Neural crest cell (in vitro differentiated cells): ENCODE data around the gene SSTR1. TPM values are rescaled to one million over a fixed set of nuclear protein-coding genes. Genes with fewer than 3 reads are reported as not detected.

Source experiments
- DNase-seq: peaks from one replicate; pipeline ENCODE4 v3.0.0; 2021; ENCODE audit warnings: low read depth, mixed read lengths, low spot score
- H3K27ac Mint-ChIP-seq: one replicate; pipeline ENCODE4 v1.8.0; 2021; ENCODE audit warnings: mild to moderate bottlenecking, mixed read lengths; ENCODE audit not compliant: unreplicated experiment
- H3K27me3 Mint-ChIP-seq: 2 replicates; pipeline ENCODE4 v1.8.0; 2021; ENCODE audit warnings: low read depth, mild to moderate bottlenecking, mixed read lengths
- H3K36me3 Mint-ChIP-seq: 2 replicates; pipeline ENCODE4 v1.8.0; 2021; ENCODE audit warnings: low read depth, mild to moderate bottlenecking, mixed read lengths
- H3K4me1 Mint-ChIP-seq: 2 replicates; pipeline ENCODE4 v1.8.0; 2021; ENCODE audit warnings: mixed read lengths
- H3K4me3 Mint-ChIP-seq: one replicate; pipeline ENCODE4 v1.8.0; 2021; ENCODE audit warnings: mild to moderate bottlenecking, mixed read lengths
- H3K9me3 Mint-ChIP-seq: 2 replicates; pipeline ENCODE4 v1.8.0; 2021; ENCODE audit warnings: mixed read lengths
- total RNA-seq: library from RNA; stranded (reverse); gene quantifications from 2 replicates; pipeline ENCODE4 v1.2.1, GENCODE V29; 2021
- TF ChIP-seq, protein P1 (sequence below): fragments of 200-600 bp; sonication (generic); conservative IDR thresholded peaks from 2 replicates; pipeline ENCODE4 v1.5.0; 2021; ENCODE audit warnings: antibody characterized with exemption, mild to moderate bottlenecking

Gene SSTR1
- total RNA-seq, 1 donor from 2014 or later, result not detected

DNA sequence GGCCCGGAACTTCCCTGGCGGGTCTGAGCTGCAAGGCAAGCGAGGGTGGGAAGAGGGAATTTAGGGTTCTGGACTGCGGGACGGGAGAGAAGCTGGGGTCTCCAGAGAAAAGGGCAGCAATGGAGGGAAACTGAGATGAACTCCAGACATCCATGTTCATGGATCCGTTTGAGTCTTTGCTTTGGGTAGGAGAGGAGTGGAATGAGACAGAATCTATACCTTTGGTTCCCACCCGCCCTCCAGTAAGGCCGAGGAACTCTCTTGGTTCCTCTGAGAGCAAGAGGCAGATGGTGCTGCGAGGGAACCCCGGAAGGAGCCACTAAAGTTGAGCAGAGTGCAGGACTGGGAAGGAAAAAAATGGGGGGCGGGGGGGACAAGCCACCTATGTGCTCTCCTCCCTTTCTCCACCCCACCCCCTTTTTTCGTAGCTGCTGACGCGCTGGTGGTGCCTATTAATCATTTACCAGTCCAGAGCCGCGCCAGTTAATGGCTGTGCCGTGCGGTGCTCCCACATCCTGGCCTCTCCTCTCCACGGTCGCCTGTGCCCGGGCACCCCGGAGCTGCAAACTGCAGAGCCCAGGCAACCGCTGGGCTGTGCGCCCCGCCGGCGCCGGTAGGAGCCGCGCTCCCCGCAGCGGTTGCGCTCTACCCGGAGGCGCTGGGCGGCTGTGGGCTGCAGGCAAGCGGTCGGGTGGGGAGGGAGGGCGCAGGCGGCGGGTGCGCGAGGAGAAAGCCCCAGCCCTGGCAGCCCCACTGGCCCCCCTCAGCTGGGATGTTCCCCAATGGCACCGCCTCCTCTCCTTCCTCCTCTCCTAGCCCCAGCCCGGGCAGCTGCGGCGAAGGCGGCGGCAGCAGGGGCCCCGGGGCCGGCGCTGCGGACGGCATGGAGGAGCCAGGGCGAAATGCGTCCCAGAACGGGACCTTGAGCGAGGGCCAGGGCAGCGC is 1.2 kb downstream of the SSTR1 start:
- Mint-ChIP-seq H3K27me3 (peaks cover 95% of the 10 kb centered on the region), H3K4me3 (peak overlapping the region; percentile 73), H3K4me1 (peaks cover 21% of the 10 kb centered on the region), H3K9me3 (peaks cover 2% of the 10 kb centered on the region), H3K27ac (no peak overlapping the region), H3K36me3 (peaks cover 3% of the 10 kb centered on the region)
- no peak for DNase-seq
- TF ChIP-seq, protein P1, sequence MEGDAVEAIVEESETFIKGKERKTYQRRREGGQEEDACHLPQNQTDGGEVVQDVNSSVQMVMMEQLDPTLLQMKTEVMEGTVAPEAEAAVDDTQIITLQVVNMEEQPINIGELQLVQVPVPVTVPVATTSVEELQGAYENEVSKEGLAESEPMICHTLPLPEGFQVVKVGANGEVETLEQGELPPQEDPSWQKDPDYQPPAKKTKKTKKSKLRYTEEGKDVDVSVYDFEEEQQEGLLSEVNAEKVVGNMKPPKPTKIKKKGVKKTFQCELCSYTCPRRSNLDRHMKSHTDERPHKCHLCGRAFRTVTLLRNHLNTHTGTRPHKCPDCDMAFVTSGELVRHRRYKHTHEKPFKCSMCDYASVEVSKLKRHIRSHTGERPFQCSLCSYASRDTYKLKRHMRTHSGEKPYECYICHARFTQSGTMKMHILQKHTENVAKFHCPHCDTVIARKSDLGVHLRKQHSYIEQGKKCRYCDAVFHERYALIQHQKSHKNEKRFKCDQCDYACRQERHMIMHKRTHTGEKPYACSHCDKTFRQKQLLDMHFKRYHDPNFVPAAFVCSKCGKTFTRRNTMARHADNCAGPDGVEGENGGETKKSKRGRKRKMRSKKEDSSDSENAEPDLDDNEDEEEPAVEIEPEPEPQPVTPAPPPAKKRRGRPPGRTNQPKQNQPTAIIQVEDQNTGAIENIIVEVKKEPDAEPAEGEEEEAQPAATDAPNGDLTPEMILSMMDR, result peak; percentile 44

DNA sequence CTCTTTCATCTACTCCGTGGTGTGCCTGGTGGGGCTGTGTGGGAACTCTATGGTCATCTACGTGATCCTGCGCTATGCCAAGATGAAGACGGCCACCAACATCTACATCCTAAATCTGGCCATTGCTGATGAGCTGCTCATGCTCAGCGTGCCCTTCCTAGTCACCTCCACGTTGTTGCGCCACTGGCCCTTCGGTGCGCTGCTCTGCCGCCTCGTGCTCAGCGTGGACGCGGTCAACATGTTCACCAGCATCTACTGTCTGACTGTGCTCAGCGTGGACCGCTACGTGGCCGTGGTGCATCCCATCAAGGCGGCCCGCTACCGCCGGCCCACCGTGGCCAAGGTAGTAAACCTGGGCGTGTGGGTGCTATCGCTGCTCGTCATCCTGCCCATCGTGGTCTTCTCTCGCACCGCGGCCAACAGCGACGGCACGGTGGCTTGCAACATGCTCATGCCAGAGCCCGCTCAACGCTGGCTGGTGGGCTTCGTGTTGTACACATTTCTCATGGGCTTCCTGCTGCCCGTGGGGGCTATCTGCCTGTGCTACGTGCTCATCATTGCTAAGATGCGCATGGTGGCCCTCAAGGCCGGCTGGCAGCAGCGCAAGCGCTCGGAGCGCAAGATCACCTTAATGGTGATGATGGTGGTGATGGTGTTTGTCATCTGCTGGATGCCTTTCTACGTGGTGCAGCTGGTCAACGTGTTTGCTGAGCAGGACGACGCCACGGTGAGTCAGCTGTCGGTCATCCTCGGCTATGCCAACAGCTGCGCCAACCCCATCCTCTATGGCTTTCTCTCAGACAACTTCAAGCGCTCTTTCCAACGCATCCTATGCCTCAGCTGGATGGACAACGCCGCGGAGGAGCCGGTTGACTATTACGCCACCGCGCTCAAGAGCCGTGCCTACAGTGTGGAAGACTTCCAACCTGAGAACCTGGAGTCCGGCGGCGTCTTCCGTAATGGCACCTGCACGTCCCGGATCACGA is 2.2 kb downstream of the SSTR1 start:
- Mint-ChIP-seq H3K27ac (no peak overlapping the region), H3K4me1 (peaks cover 21% of the 10 kb centered on the region), H3K36me3 (peaks cover 3% of the 10 kb centered on the region), H3K27me3 (peaks cover 95% of the 10 kb centered on the region), H3K9me3 (peaks cover 2% of the 10 kb centered on the region), H3K4me3 (no peak overlapping the region)
- DNase-seq, result no peak
- TF ChIP-seq, protein P1, result no peak

DNA sequence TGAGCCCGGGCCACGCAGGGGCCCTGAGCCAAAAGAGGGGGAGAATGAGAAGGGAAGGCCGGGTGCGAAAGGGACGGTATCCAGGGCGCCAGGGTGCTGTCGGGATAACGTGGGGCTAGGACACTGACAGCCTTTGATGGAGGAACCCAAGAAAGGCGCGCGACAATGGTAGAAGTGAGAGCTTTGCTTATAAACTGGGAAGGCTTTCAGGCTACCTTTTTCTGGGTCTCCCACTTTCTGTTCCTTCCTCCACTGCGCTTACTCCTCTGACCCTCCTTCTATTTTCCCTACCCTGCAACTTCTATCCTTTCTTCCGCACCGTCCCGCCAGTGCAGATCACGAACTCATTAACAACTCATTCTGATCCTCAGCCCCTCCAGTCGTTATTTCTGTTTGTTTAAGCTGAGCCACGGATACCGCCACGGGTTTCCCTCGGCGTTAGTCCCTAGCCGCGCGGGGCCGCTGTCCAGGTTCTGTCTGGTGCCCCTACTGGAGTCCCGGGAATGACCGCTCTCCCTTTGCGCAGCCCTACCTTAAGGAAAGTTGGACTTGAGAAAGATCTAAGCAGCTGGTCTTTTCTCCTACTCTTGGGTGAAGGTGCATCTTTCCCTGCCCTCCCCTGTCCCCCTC is 3.0 kb downstream of the SSTR1 start:
- no peak for DNase-seq
- TF ChIP-seq, protein P1, result peak; percentile 34
- H3K27me3 Mint-ChIP-seq, result peaks cover 96% of the 10 kb centered on the region

DNA sequence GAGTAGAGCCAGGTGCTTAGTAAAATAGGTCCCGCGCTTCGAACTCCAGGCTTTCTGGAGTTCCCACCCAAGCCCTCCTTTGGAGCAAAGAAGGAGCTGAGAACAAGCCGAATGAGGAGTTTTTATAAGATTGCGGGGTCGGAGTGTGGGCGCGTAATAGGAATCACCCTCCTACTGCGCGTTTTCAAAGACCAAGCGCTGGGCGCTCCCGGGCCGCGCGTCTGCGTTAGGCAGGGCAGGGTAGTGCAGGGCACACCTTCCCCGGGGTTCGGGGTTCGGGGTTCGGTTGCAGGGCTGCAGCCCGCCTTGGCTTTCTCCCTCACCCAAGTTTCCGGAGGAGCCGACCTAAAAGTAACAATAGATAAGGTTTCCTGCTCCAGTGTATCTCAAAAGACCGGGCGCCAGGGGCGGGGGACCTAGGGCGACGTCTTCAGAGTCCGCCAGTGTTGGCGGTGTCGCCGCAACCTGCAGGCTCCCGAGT is 3.6 kb downstream of the SSTR1 start:
- Mint-ChIP-seq H3K36me3 (peaks cover 3% of the 10 kb centered on the region), H3K4me3 (peak overlapping the region; percentile 31), H3K9me3 (no peaks in the 10 kb centered on the region), H3K4me1 (peaks cover 21% of the 10 kb centered on the region), H3K27me3 (peaks cover 95% of the 10 kb centered on the region), H3K27ac (no peak overlapping the region)
- no peak for DNase-seq
- TF ChIP-seq, protein P1, result peak; percentile 6

More for the DNA sequence above, 3.0 kb downstream of the SSTR1 start:
- peaks cover 21% of the 10 kb centered on the region for H3K4me1 Mint-ChIP-seq
- H3K27ac Mint-ChIP-seq, result no peak overlapping the region
- H3K9me3 Mint-ChIP-seq, result peaks cover 2% of the 10 kb centered on the region
- peak overlapping the region; percentile 31 for H3K4me3 Mint-ChIP-seq
- peaks cover 3% of the 10 kb centered on the region for H3K36me3 Mint-ChIP-seq

DNA sequence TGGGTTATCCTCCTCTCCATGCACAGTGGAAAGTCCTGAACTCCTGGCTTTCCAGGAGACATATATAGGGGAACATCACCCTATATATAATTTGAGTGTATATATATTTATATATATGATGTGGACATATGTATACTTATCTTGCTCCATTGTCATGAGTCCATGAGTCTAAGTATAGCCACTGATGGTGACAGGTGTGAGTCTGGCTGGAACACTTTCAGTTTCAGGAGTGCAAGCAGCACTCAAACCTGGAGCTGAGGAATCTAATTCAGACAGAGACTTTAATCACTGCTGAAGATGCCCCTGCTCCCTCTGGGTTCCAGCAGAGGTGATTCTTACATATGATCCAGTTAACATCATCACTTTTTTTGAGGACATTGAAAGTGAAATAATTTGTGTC is 4.4 kb downstream of the SSTR1 start:
- Mint-ChIP-seq H3K4me1 (peaks cover 21% of the 10 kb centered on the region), H3K9me3 (no peaks in the 10 kb centered on the region), H3K27ac (no peak overlapping the region), H3K27me3 (peaks cover 95% of the 10 kb centered on the region), H3K36me3 (peaks cover 3% of the 10 kb centered on the region), H3K4me3 (peak overlapping the region; percentile 16)
- DNase-seq, result no peak
- TF ChIP-seq, protein P1, result no peak
